ENCODE results near the gene HHIPL1. TPM values are rescaled to one million over a fixed set of nuclear protein-coding genes. Genes with fewer than 3 reads are reported as not detected.

HHIPL1 gene
- total and polyA plus RNA-seq, 5 donors = 0.75 to 3.4 (median 2.0) TPM

DNA sequence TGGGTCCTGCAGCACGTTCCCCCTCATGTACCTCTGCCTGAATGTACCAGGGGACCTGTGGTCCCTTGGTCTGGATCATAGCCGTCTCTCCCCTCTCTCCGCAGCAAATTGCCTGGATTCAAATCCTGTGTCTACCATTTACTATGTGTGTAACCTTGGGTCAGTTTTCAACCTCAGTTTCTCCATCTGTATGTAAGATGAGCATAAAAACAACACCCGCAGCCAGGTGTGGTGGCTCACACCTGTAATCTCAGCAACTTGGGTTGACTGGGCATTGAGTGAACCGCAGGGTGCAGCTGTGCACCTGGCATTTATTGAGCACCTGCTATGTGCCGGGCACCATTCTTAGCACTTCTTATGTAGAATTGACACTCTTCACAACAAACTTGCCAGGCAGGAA lies 53.3 kb downstream of the HHIPL1 start:
- no peak overlapping the region for H3K4me3 ChIP-seq (ENCODE audit: low read length)
- intact Hi-C loops (cut with DNase I) = no loop called here
- H3K9me3 ChIP-seq (ENCODE audit: control insufficient read depth, low read length) = no peaks in the 10 kb centered on the region
- WGBS = 94% methylated on average over 6 of the region's 6 CpGs
- H3K4me1 ChIP-seq (ENCODE audit: control insufficient read depth, insufficient read depth, low read length) = no peaks in the 10 kb centered on the region
- DNase-seq (no peak), ATAC-seq (no peak)
- no peak overlapping the region for H3K27ac ChIP-seq (ENCODE audit: low read length)
- no peaks in the 10 kb centered on the region for H3K27me3 ChIP-seq (ENCODE audit: control insufficient read depth, insufficient read depth)

GRCh38 chr14:99698642-99699041 lies 53.7 kb downstream of the HHIPL1 start:
- no peaks in the 10 kb centered on the region for H3K4me1 ChIP-seq (ENCODE audit: control insufficient read depth, insufficient read depth, low read length)
- no peaks in the 10 kb centered on the region for H3K27me3 ChIP-seq (ENCODE audit: control insufficient read depth, insufficient read depth)
- H3K9me3 ChIP-seq (ENCODE audit: control insufficient read depth, low read length) = no peaks in the 10 kb centered on the region
- ATAC-seq (peak in 1 of 2 donors; percentile 14), DNase-seq (no peak)
- intact Hi-C loops (cut with DNase I) = no loop called here
- H3K4me3 ChIP-seq (ENCODE audit: low read length) = no peak overlapping the region
- WGBS = 56% methylated on average over 5 of the region's 5 CpGs
- H3K27ac ChIP-seq (ENCODE audit: low read length) = no peak overlapping the region

DNA sequence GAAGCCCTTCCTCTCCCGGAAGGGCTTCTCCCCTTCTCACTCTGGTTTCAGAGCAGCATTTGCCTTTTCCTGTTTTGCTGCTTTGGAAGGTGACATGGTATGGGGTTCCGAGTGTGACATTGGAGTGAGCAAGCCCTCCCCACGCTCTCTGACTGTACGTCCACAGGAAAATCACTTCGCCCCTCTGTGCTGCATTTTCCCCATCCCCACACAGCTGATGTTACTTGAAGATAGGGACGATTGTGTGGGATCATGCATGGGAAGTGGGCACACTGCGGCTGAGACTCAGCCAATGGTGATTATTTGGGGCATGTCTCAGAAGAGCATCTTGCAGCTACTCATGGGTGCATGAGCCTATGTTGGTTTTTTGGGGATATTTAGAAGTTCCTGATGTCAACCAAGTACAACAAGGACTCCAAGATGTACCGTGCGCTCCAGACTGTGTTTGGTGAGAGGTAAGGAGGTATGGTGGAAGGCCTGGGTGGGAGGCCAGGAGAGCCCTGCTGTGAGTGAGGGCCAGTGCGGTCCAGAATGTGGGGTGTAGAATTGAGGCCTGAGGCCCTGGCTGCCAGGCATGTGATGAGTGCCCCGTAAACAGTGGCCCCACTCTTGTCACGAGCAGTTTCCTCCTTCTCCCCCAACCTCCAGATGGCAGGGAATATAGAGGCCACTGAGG lies 54.3 kb downstream of the HHIPL1 start:
- intact Hi-C loops (cut with DNase I) = no loop called here
- H3K9me3 ChIP-seq (ENCODE audit: control insufficient read depth, low read length) = no peaks in the 10 kb centered on the region
- no peaks in the 10 kb centered on the region for H3K4me1 ChIP-seq (ENCODE audit: control insufficient read depth, insufficient read depth, low read length)
- ATAC-seq = no peak
- no peaks in the 10 kb centered on the region for H3K27me3 ChIP-seq (ENCODE audit: control insufficient read depth, insufficient read depth)
- DNase-seq = no peak
- WGBS = 77% methylated on average over 12 of the region's 12 CpGs
- H3K27ac ChIP-seq (ENCODE audit: low read length) = no peak overlapping the region
- no peak overlapping the region for H3K4me3 ChIP-seq (ENCODE audit: low read length)

DNA sequence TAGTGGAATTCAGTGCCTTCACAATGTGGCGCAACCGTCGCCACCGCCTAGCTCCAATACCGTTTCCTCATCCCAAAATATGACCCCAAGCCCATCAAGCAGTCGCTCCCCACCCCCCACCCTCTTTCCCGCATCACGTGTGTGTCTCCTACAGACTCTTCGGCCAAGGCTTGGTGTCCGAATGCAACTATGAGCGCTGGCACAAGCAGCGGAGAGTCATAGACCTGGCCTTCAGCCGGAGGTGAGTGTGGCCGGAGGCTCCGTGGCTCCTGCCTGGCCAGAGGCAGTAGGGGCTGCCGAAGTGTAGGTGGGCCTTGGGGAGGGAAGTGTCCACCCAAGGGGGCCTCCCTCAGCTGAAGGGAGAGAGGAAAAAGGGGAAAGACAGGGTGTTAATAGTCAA lies 54.9 kb downstream of the HHIPL1 start:
- H3K27ac ChIP-seq (ENCODE audit: low read length) = no peak overlapping the region
- no peak for DNase-seq
- H3K9me3 ChIP-seq (ENCODE audit: control insufficient read depth, low read length) = no peaks in the 10 kb centered on the region
- no peak overlapping the region for H3K4me3 ChIP-seq (ENCODE audit: low read length)
- WGBS = 96% methylated on average over 16 of the region's 16 CpGs
- no peaks in the 10 kb centered on the region for H3K4me1 ChIP-seq (ENCODE audit: control insufficient read depth, insufficient read depth, low read length)
- intact Hi-C loops (cut with DNase I) = no loop called here
- ATAC-seq = no peak
- H3K27me3 ChIP-seq (ENCODE audit: control insufficient read depth, insufficient read depth) = no peaks in the 10 kb centered on the region

- Histone ChIP-seq H3K4me1 (ENCODE audit: control insufficient read depth, insufficient read depth, low read length) (no peaks in the 10 kb centered on the region), H3K9me3 (ENCODE audit: control insufficient read depth, low read length) (no peaks in the 10 kb centered on the region), H3K4me3 (ENCODE audit: low read length) (no peak overlapping the region), H3K27ac (ENCODE audit: low read length) (no peak overlapping the region), H3K27me3 (ENCODE audit: control insufficient read depth, insufficient read depth) (no peaks in the 10 kb centered on the region)
- no peak for DNase-seq
- intact Hi-C loops (cut with DNase I) = no loop called here
- 97% methylated on average over 6 of the region's 6 CpGs for WGBS
- ATAC-seq = no peak
Observed at GRCh38 chr14:99700379-99700778, 55.5 kb downstream of the HHIPL1 start.

DNA sequence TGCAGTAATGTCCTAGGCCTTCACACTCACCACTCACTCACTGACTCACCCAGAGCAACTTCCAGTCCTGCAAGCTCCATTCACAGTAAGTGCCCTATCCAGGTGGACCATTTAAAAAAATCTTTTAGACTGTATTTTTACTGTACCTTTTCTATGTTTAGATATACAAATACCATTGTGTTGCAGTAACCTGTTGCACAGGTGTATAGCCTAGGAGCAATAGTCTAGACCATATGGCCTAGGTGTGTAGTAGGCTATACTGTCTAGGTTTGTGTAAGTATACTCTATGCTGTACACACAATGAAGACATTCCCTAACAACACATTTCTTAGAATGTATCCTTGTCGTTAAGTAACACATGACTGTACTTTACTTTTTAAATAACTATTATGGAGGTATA lies 56.3 kb downstream of the HHIPL1 start:
- Histone ChIP-seq H3K27ac (ENCODE audit: low read length) (no peak overlapping the region), H3K4me1 (ENCODE audit: control insufficient read depth, insufficient read depth, low read length) (no peaks in the 10 kb centered on the region), H3K27me3 (ENCODE audit: control insufficient read depth, insufficient read depth) (no peaks in the 10 kb centered on the region), H3K9me3 (ENCODE audit: control insufficient read depth, low read length) (no peaks in the 10 kb centered on the region), H3K4me3 (ENCODE audit: low read length) (no peak overlapping the region)
- DNase-seq = no peak
- ATAC-seq = no peak
- WGBS = 99% methylated on average over 1 of the region's 1 CpG
- intact Hi-C loops (cut with DNase I) = no loop called here

GRCh38 chr14:99702115-99702514 lies 57.2 kb downstream of the HHIPL1 start:
- intact Hi-C loops (cut with DNase I) = no loop called here
- no peak overlapping the region for H3K4me3 ChIP-seq (ENCODE audit: low read length)
- H3K27ac ChIP-seq (ENCODE audit: low read length) = no peak overlapping the region
- ATAC-seq (no peak), DNase-seq (no peak)
- H3K4me1 ChIP-seq (ENCODE audit: control insufficient read depth, insufficient read depth, low read length) = no peaks in the 10 kb centered on the region
- no peaks in the 10 kb centered on the region for H3K27me3 ChIP-seq (ENCODE audit: control insufficient read depth, insufficient read depth)
- H3K9me3 ChIP-seq (ENCODE audit: control insufficient read depth, low read length) = no peaks in the 10 kb centered on the region

DNA sequence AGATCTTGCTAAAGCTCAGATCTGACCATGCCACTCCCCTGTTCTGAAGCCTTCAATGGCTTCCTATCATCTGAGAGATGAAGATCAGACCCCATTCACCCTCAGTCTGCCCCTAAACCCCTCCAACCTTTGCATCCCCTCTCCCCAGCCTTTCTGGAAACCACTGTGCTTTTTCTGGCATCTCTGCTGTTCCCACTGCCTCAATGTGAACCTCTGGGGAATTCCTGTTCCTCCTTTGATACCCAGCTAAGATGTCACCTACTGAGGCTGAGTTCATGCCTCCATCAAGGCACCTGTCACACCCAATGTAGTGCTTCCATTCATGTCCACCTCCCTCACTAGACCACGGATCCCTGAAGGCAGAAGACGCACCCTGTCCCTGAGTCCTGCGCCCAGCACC lies 58.5 kb downstream of the HHIPL1 start:
- Histone ChIP-seq H3K4me1 (ENCODE audit: control insufficient read depth, insufficient read depth, low read length) (no peaks in the 10 kb centered on the region), H3K27ac (ENCODE audit: low read length) (no peak overlapping the region), H3K9me3 (ENCODE audit: control insufficient read depth, low read length) (no peaks in the 10 kb centered on the region), H3K4me3 (ENCODE audit: low read length) (no peak overlapping the region), H3K27me3 (ENCODE audit: control insufficient read depth, insufficient read depth) (no peaks in the 10 kb centered on the region)
- ATAC-seq = no peak
- 96% methylated on average over 3 of the region's 3 CpGs for WGBS
- no peak for DNase-seq
- intact Hi-C loops (cut with DNase I) = no loop called here

- intact Hi-C loops (cut with DNase I) = no loop called here
- Histone ChIP-seq H3K4me1 (ENCODE audit: control insufficient read depth, insufficient read depth, low read length) (no peaks in the 10 kb centered on the region), H3K27me3 (ENCODE audit: control insufficient read depth, insufficient read depth) (no peaks in the 10 kb centered on the region), H3K9me3 (ENCODE audit: control insufficient read depth, low read length) (no peaks in the 10 kb centered on the region), H3K27ac (ENCODE audit: low read length) (no peak overlapping the region), H3K4me3 (ENCODE audit: low read length) (no peak overlapping the region)
- 97% methylated on average over 2 of the region's 2 CpGs for WGBS
- no peak for DNase-seq
- no peak for ATAC-seq
Observed at GRCh38 chr14:99704037-99704436, 59.1 kb downstream of the HHIPL1 start.

- H3K4me3 ChIP-seq (ENCODE audit: low read length) = no peak overlapping the region
- H3K27ac ChIP-seq (ENCODE audit: low read length) = no peak overlapping the region
- 79% methylated on average over 8 of the region's 8 CpGs for whole genome bisulfite sequencing
- H3K27me3 ChIP-seq (ENCODE audit: control insufficient read depth, insufficient read depth) = no peaks in the 10 kb centered on the region
- intact Hi-C loops (cut with DNase I) = no loop called here
- ATAC-seq (no peak), DNase-seq (no peak)
- no peaks in the 10 kb centered on the region for H3K9me3 ChIP-seq (ENCODE audit: control insufficient read depth, low read length)
- H3K4me1 ChIP-seq (ENCODE audit: control insufficient read depth, insufficient read depth, low read length) = no peaks in the 10 kb centered on the region
Observed at GRCh38 chr14:99706107-99706900, 61.4 kb downstream of the HHIPL1 start.

GRCh38 chr14:99707420-99707819 lies 62.5 kb downstream of the HHIPL1 start:
- 99% methylated on average over 2 of the region's 2 CpGs for WGBS
- no peak overlapping the region for H3K27ac ChIP-seq (ENCODE audit: low read length)
- no peaks in the 10 kb centered on the region for H3K27me3 ChIP-seq (ENCODE audit: control insufficient read depth, insufficient read depth)
- no peaks in the 10 kb centered on the region for H3K9me3 ChIP-seq (ENCODE audit: control insufficient read depth, low read length)
- H3K4me1 ChIP-seq (ENCODE audit: control insufficient read depth, insufficient read depth, low read length) = no peaks in the 10 kb centered on the region
- intact Hi-C loops (cut with DNase I) = no loop called here
- ATAC-seq (no peak), DNase-seq (no peak)
- H3K4me3 ChIP-seq (ENCODE audit: low read length) = no peak overlapping the region

Measured in right cardiac atrium (tissue), 5 donors.